Esophagus muscularis mucosa (tissue), 4 donors: ENCODE measurements around the gene BFSP1.

Experiments
- EP300 ChIP-seq: sonication (generic); formaldehyde crosslinking; IDR thresholded peaks from one replicate; pipeline ENCODE4 v1.6.1; 2017; ENCODE audit warnings: antibody characterized with exemption
- POLR2A ChIP-seq: fragments of 450-650 bp; IDR thresholded peaks from one replicate; pipeline ENCODE4 v1.6.1; 2017; ENCODE audit warnings: antibody characterized with exemption, moderate library complexity, mild to moderate bottlenecking, low read depth
- POLR2AphosphoS5 ChIP-seq, 2 donors: sonication (generic); formaldehyde crosslinking; IDR thresholded peaks; one replicate each; pipeline ENCODE4 v1.6.1; 2017; ENCODE audit warnings: antibody characterized with exemption in 2 of 2
- TF ChIP-seq, protein P1 (sequence below), 3 experiments: fragments of 200-600 bp in 2 of 3; fragments of 450-650 bp in 1 of 3; sonication (generic) in 2 of 3; IDR thresholded peaks; one replicate each; pipeline ENCODE4 v1.5.1; 2017 to 2019; ENCODE audit warnings: antibody characterized with exemption in 3 of 3, mild to moderate bottlenecking in 2 of 3, moderate library complexity in 1 of 3

- TF ChIP-seq, protein P1, sequence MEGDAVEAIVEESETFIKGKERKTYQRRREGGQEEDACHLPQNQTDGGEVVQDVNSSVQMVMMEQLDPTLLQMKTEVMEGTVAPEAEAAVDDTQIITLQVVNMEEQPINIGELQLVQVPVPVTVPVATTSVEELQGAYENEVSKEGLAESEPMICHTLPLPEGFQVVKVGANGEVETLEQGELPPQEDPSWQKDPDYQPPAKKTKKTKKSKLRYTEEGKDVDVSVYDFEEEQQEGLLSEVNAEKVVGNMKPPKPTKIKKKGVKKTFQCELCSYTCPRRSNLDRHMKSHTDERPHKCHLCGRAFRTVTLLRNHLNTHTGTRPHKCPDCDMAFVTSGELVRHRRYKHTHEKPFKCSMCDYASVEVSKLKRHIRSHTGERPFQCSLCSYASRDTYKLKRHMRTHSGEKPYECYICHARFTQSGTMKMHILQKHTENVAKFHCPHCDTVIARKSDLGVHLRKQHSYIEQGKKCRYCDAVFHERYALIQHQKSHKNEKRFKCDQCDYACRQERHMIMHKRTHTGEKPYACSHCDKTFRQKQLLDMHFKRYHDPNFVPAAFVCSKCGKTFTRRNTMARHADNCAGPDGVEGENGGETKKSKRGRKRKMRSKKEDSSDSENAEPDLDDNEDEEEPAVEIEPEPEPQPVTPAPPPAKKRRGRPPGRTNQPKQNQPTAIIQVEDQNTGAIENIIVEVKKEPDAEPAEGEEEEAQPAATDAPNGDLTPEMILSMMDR (IDR thresholded peaks at IDR 0.05) = no peak
- TF ChIP-seq POLR2AphosphoS5 (IDR thresholded peaks at IDR 0.05) (no peak), POLR2A (no peak), EP300 (no peak)
Measured at GRCh38 chr20:17542481-17542880, 11.3 kb upstream of the BFSP1 start.
